ENCODE measurements around the gene HSPB6. TPM values are rescaled to one million over a fixed set of nuclear protein-coding genes. Genes with fewer than 3 reads are reported as not detected.
"Not testable (repeated sequence)": the region's sequence is repeated elsewhere in the genome, so short reads cannot be mapped to it uniquely, and the experiment has no call there.

The HSPB6 gene
- total RNA-seq, 2 donors from 2014 or later = 210 to 251 TPM

DNA sequence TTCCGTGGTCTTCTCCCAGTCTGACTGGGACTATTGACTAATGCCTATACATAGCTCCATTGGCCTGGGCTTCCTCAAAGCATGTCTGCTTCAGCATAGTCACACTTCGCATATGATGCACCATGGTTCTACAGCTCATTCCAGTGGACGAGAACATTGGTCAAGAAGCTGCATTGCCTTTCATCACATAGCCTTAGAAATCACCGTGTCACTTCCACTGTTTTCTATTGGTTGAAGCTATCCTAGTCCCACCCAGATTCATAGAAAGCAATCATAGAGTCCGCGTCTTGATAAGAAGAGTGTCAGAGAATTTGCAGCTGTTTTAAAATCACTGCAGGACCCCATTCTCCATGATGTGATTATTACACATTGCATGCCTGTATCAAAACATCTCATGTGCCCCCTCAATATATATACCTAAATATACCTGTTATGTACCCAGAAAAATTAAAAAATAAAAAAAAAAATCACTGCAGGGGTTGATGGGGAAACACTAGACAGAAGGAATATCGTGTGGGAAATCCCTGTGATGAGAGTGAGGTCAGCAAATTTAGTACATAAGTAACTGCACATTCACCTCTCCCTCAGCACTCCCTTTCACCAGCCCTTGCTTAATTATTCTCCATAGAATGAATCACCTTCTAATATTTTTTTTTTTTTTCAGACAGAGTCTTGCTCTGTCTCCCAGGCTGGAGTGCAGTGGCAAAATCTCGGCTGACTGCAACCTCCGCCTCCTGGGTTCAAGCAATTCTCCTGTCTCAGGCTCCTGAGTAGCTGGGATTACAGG is 16.4 kb upstream of the HSPB6 start:
- DNase-seq = no peak
- no peak for ATAC-seq
- intact Hi-C loops (cut with DNase I) = loop anchor here in 1 of 2 donors (10.0 kb wide), 1 partner anchor 162 kb away; the partner anchor contains the start of gene LRFN3

DNA sequence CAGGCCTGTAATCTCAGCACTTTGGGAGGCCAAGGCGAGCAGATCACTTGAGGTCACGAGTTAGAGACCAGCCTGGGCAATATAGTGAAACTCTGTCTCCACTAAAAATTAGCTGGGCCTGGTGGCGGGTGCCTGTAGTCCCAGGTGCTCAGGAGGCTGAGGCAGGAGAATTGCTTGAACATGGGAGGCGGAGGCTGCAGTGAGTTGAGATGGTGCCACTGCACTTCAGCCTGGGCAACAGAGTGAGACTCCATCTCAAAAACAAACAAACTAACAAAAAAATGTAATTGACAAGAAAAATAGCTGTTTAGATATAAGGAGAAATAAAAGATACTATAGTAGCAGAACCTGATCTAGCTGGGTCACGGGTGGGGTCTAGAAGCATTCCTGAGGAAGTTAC is 15.5 kb upstream of the HSPB6 start:
- DNase-seq, ATAC-seq: not testable (repeated sequence)
- intact Hi-C loops (cut with DNase I) = loop anchor here in 1 of 2 donors (10.0 kb wide), 1 partner anchor 162 kb away; the partner anchor contains the start of gene LRFN3

DNA sequence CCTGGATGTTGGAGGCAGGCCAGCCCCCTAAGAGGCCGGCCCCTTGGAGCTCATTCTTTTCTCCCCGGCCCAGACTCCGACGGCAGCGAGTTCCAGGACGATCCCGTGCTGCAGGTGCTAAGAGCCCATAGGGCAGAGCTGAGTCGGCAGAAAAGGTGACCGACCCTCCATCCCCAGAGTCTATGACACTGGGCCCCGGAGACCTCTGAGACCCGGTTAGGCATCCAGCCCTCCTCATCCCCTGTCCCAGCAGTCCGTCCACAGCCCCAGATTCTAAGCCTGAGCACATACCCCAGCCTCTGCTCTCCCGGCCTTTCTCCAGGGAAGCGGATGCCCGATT is 11.2 kb upstream of the HSPB6 start:
- intact Hi-C loops (cut with DNase I) = no loop called here
- ATAC-seq (no peak), DNase-seq (no peak)

DNA sequence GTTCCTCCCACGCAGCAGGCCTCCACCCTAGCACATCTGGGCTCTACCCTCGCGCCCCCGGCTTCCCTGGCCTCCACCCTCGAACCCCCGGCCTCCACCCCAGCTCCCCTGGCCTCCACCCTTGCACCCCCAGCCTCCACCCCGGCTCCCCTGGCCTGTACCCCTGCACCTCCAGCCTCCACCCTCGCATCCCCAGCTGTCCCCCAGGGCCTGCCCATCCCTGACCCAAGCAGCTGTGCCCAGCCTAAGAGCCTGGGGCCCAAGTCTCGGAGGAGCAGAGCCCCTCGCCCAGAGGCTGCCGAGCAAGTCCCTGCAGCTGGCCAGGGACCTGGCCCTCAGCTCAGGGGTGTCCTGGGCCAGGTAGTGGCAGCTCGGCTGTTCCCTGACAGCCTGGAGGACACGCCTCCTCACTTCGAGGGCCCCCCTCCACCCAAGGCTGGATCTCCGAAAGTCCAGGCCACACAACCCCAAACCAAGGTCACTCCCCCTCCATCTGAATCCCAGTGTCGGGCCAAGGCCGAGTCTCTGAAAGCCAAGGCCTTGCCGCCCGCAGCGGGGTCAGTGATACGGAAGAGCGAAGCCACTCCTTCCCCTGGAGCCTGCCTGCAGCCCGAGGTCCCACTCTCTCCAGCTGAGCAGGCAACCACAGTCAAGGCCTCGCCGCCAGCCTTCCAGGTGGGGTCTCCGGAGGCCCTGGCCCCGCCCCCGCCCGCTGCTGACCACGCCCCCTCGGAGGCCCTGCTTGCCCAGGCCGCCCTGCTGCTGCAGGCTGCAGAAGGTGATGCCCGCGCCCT is 10.7 kb upstream of the HSPB6 start:
- no peak for DNase-seq
- intact Hi-C loops (cut with DNase I) = no loop called here

DNA sequence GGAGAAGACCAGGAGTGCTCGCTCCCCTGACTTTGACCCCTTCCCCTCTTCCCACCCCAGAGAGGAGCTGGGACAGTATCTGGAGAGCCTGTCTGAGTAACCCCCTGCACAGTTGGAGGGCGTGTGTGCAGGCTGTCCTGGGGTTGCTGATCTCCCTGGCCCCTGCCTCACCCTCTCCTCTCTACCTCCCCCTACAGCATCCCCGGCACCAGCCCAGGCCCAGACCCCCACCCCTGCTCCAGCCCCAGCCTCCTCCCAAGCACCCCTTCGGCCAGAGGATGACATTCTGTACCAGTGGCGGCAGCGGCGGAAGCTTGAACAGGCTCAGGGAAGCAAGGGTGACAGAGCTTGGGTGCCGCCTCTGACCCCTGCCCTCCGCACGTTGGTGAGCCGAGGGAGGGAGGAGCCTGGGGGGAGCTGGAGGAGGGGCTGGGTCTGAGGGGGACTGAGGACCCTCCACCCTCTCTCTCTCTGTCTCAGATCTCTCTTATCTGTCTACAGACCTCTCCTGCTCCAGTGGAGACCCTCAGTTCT is 9.8 kb upstream of the HSPB6 start:
- ATAC-seq (peak in 1 of 2 donors; percentile 21), DNase-seq (no peak)
- intact Hi-C loops (cut with DNase I) = no loop called here

More for the DNA sequence above, 10.7 kb upstream of the HSPB6 start:
- peak in 1 of 2 donors; percentile 41 for ATAC-seq

DNA sequence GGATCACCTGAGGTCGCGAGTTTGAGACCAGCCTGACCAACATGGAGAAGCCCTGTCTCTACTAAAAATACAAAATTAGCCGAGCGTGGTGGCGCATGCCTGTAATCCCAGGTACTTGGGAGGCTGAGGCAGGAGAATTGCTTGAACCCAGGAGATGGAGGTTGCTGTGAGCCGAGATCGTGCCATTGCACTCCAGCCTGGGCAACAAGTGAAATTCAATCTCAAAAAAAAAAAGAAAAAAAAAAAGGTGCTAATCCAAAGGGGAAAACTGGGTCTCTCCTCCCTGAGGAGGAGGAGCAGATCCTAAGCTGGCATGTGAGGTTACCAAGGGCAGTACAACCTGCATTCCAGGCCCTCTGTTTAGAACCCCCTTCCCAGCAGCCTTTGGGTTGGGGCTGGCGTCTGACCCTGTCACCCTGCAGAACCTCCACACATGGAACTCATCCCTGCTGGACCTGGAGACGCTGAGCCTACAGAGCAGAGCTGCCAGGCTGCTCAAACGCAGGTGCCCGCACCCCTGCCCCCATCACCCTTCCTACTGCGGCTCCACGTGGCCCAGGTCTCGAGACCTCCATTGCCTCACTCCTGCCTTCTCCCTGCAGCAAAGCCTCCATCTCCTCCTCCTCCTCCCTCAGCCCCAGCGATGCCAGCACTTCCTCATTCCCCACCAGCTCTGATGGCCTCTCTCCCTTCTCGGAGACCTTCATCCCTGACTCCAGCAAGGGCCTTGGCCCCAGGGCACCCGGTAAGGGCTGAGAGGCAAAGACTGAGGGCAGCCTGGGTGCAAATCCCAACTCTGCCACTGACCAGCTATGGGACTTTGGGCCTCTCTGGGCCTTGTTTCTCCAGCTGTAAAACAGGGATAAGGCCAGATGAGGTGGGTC is 7.8 kb upstream of the HSPB6 start:
- ATAC-seq (no peak), DNase-seq (no peak)
- intact Hi-C loops (cut with DNase I) = no loop called here

DNA sequence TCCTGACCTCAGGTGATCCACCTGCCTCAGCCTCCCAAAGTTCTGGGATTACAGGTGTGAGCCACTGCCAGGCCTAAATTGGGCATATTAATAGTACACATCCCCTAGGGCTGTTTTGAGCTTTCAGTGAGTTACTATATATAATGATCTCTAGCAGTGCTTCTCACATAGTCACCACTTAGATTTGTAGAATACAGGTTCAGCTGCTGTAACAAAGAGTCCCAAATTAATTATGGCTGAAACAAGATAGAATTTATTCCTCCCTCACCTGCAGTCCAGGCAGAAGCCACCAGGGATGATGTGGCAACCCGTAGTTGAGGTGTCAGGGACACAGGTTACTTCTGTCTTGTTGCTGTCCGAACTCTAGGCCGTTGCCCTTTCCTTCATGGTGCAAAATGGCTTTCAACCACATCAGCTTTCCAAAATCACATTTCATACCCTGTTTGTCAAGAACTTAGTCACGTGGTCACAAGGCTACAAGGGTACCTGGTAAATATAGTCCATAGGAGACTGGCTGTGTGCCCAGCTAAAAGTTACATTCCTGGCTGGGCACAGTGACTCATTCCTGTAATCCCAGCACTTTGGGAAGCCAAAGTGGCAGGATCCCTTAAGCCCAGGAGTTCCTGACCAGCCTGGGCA is 4.0 kb upstream of the HSPB6 start:
- no peak for DNase-seq
- intact Hi-C loops (cut with DNase I) = no loop called here
- no peak for ATAC-seq

DNA sequence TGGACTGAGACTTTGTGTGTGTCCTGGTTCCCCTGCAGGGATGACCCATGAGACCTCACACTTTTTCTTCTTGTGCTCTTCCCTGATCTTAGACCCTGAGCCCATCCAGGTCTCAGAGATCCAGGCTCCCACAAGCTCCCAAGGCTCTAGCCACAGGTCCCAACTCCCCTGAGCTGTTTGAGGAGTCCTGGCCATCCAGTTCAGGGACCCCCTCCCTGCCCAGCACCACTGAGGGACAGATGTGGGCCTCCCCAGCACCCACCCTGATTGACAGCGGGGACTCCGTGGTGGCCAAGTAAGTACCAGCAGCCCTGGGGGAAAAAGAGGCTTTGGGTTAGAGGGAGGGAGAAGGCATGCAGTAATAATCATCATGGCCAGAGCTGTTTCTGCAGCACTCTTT is 2.9 kb upstream of the HSPB6 start:
- no peak for ATAC-seq
- no peak for DNase-seq
- intact Hi-C loops (cut with DNase I) = no loop called here

DNA sequence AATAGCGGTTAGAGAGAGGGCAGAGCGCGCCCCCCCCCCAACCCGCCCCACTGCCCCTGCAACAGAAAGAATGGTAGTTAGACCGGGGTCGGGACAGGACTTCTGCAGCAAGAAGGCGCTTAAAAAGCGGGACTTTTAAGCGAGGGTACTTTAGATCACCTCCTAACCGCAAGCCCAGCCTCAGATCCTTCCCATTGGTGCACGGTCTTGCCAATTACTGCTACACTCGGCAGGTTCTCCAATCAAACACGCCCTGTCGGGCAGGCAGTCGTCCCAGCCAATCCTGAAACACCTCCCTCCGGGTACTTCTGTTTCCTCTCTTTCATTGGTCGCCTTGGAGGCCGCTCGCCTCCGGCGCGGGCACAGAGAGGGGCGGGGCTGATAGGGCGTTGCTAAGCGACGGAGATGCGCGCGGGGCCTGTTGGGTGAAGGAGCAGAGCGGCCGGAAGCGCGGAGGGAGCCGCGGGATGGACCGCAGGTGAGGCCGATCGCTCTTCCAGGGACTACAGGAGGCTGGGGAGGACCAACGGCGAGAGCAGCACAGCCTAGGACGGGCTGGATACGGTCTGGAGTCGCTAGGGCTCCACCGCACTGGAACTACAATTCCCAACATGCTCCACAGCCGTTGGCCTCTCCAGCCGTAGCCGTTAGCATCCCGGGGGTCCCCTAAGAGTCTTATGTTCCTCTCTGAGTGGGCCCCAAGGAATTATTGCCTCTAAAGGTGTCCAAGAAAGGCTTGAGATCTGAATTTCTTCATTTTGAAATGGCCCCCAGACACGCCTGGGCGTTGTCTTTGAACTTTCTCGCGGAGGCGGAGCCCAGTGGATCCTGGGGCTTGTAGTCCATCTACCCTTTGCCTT is 1.1 kb upstream of the HSPB6 start, which contains the start of gene PROSER3:
PROSER3 (plus strand) TSS at position 428 of the 860 bp plus-strand sequence; CDS start at position 468, 40 bp downstream.
- intact Hi-C loops (cut with DNase I) = no loop called here
- peak; percentile 97 for DNase-seq
- peak; percentile 81 to 88 for ATAC-seq

DNA sequence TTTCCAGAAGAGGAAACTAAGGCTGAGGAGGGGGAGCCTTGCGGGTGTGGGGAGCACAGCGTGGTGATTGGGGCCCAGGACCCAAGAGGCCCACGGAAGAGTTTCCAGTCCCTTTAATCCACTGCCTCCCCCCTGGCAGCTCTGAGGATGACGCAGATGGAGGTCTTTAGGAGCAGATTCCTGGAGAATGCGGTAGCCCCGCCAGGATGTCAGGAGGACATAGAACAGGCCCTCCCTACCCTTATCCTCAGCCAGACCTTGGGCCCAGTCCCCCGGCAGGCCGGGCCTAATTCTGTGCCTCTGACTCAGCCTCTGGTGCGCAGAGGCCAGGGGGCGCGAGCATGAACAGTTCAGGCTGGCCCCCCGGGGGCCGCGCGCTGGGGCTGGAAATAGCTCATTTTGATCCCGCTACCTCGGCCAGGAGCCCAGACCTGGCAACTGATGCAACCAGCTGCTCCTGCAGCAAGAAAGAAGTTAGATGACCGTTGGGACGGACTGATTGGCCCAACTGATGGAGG is 461 bp upstream of the HSPB6 start:
- ATAC-seq = peak; percentile 60 to 71
- DNase-seq = peak; percentile 91
- intact Hi-C loops (cut with DNase I) = no loop called here

DNA sequence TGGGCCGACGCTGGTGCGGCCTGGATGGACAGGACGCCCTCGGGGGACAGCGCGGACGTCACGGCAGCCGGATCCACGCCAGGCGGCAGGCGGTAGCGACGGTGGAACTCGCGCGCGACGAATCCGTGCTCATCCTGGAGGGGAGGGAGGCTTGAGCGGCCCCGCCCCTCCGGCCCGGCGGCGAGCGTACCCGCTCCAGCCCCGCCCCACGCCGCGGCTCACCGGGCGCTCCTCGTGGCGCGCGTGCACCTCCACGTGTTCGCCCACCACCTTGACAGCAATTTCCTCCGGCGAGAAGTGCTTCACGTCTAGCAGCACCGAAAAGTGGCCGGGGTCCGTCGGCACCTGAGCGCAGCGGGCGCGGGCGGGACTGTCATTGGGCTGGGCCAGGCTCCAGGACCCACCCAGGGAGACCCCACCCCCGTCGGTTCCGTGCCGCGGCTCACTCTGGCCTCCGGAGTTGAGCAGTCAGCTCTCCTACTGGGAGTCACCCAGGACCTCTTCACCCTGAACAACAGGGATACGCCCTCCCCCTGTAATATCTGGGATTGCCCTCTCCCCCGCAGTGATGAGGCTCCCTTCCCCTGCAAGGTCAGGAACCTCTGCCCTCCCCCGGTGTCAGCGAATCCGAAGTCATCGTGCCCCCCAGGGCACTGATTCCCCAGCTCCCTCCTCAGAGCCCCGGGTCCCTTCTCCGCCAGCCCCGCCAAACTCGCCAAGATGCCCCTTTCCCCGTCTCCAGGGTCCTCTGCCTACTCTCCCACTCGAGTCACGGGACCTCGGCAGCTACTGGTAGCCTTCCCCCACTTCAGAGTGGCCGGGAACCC is 1.1 kb downstream of the HSPB6 start:
- ATAC-seq (peak; percentile 33 to 55), DNase-seq (peak; percentile 91)
- intact Hi-C loops (cut with DNase I) = no loop called here

DNA sequence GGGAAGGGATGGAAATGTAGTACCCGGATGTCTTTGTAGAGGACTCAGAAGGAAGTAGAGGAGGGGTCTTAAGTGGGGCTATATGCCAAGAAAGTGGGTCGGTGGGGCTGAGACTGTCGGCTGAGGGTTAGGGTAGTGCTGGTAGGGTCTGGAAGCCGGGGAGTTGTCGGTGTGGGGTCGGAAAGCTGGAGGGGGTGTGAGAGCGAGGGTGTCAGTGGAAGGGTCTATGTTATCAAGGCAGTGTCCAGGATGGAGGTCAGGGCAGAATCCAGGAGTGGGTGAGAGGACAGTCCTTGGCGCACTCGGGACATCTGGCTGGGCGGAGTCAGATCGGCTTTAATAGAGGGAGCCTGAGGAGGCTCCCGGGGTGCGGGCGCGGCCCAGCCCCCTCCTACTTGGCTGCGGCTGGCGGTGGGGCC is 1.7 kb downstream of the HSPB6 start:
- no peak for DNase-seq
- ATAC-seq = peak in 1 of 2 donors; percentile 17
- intact Hi-C loops (cut with DNase I) = no loop called here

DNA sequence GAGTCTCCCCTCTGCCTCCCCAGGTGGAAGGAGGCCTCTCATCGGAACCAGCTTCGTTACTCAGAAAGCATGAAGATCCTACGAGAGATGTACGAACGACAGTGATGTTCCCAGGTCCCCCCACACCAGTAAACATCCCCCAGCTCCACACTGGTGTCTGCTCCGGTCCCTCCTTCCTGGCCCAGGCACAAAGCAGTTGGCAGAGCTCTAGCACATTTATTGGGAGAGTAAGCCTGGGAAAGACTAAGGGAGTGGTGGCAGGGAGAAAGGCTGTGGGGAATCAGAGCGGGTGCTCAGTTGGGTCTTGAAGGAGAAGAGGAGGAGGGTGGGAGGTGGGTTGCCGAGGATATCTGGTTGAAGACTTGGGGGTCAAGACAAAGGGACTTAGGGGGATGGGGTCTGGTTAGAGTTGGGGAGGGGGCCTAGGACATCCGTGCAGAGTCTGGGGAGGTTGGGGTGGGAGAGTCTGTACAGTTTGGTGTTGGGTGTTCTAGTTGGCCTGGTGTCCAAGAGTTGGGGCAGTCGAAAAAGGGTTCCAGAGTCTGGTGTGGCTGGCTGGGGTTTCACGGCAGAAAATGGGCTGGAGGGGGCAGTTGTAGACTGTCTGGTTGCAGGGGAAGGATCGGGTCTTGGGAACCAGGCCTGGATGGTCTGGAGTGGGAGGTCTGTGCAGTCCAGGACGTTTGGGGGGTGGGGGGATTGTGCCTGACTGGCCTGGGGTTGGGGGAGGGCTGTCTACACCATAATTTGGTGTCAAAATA is 2.3 kb downstream of the HSPB6 start:
- ATAC-seq (no peak), DNase-seq (no peak)
- intact Hi-C loops (cut with DNase I) = no loop called here

DNA sequence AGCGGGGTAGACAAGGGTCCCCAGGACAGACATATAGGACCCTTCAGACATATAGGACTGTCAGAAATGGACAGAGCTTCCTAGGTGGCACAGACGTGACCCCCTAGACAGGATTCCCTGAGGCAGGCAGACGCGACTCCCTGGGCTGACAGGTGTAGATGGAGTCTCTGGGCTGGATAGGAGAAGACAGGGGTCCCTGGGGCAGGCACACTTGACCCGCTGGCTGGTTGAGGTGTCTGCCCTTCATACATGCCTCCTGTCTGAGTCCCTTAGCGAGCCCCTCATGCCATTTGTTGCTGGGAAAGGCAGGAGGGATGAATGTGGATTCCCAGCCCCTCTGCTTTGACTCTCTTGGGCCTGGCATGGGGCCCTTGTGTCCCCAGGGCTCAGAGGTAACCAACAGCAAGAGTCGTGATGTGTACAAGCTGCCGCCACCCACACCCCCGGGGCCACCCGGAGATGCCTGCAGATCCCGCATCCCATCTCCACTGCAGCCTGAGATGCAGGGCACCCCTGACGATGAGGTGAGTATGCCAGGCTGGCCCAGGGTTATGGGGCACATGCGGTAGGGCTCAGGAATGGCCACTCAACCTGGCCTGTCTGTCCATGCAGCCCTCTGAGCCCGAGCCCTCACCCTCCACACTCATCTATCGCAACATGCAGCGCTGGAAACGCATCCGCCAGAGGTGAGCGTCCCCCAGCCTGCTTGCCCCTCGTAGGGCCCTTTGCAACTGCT is 3.0 kb downstream of the HSPB6 start:
- intact Hi-C loops (cut with DNase I) = no loop called here
- DNase-seq (no peak), ATAC-seq (no peak)

DNA sequence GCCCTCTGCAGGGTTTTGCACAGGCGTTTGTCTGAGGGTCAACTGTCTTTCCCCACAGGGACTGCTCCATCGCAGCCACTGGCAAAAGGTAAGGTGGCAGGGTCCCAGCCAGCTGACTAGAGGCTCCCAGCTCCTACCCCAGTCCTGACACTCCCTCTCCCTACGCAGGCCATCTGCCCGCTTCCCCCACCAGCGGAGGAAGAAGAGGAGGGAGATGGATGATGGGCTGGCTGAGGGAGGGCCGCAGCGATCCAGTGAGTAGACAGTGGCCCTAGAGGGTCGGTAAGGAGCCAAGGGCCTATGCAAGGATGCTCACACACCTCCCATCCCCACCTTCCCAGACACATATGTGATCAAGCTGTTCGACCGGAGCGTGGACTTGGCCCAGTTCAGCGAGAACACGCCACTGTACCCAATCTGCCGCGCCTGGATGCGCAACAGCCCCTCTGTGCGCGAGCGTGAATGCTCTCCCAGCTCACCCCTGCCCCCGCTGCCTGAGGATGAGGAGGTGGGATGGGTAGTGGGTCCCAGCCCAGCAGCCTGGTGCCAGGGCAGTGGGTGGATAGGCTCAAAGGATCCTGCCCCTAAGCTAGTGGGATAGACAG is 4.0 kb downstream of the HSPB6 start:
- intact Hi-C loops (cut with DNase I) = no loop called here
- DNase-seq (no peak), ATAC-seq (no peak)
